Gastrocnemius medialis (tissue), 4 donors: ENCODE data around the gene SCUBE1.

Experiments
- CTCF ChIP-seq, 5 experiments: fragments of 450-650 bp in 3 of 5; fragments of 200-600 bp in 2 of 5; sonication (generic) in 2 of 5; IDR thresholded peaks in 4 of 5; conservative IDR thresholded peaks in 1 of 5; 1 replicate in 4 of 5; 2 replicates in 1 of 5; pipeline ENCODE4 v1.5.1; 2016 to 2019; ENCODE audit warnings: antibody characterized with exemption in 5 of 5, mild to moderate bottlenecking in 3 of 5, moderate library complexity in 3 of 5
- POLR2A ChIP-seq, 2 donors: fragments of 450-650 bp; IDR thresholded peaks; one replicate each; pipeline ENCODE4 v1.6.1; 2017; ENCODE audit warnings: antibody characterized with exemption in 2 of 2, mild to moderate bottlenecking in 2 of 2, moderate library complexity in 2 of 2

GRCh38 chr22:43156413-43156812 is 186.8 kb downstream of the SCUBE1 start:
- TF ChIP-seq CTCF (IDR thresholded peaks at IDR 0.05 in 4 of 5, conservative IDR thresholded peaks at IDR 0.05 in 1 of 5) (no peak), POLR2A (IDR thresholded peaks at IDR 0.05) (no peak)
